HEK293 (cell line): ENCODE data around the gene THAP11.
A peak's percentile ranks its signal among the peaks of the same experiment; 100 is the strongest.

Experiments used
- KLF16 ChIP-seq: fragments of 450-650 bp; formaldehyde crosslinking; IDR thresholded peaks from 2 replicates; pipeline ENCODE4 v1.5.1; 2017; ENCODE audit warnings: missing biosample characterization, missing genetic modification characterization
- PRDM10 ChIP-seq: fragments of 450-650 bp; formaldehyde crosslinking; IDR thresholded peaks from 2 replicates; pipeline ENCODE4 v1.5.1; 2016; ENCODE audit warnings: missing biosample characterization, missing genetic modification characterization
- SP3 ChIP-seq: fragments of 450-650 bp; formaldehyde crosslinking; IDR thresholded peaks from 2 replicates; pipeline ENCODE4 v1.5.1; 2016; ENCODE audit warnings: missing biosample characterization, missing genetic modification characterization
- TRIM28 ChIP-seq: IDR thresholded peaks from 2 replicates; pipeline ENCODE4 v1.6.1; 2011; ENCODE audit warnings: low read length, control low read depth, borderline replicate concordance
- ZBTB21 ChIP-seq: fragments of 450-650 bp; formaldehyde crosslinking; IDR thresholded peaks from 2 replicates; pipeline ENCODE4 v1.5.1; 2017; ENCODE audit warnings: missing biosample characterization, missing genetic modification characterization
- ZBTB8A ChIP-seq: fragments of 450-650 bp; formaldehyde crosslinking; IDR thresholded peaks from 2 replicates; pipeline ENCODE4 v1.5.1; 2016; ENCODE audit warnings: missing biosample characterization, missing genetic modification characterization
- ZNF112 ChIP-seq: fragments of 450-650 bp; formaldehyde crosslinking; IDR thresholded peaks from 2 replicates; pipeline ENCODE4 v1.5.0; 2017; ENCODE audit warnings: missing biosample characterization, missing genetic modification characterization
- ZNF121 ChIP-seq: fragments of 450-650 bp; formaldehyde crosslinking; IDR thresholded peaks from 2 replicates; pipeline ENCODE4 v1.5.1; 2016; ENCODE audit warnings: missing biosample characterization, missing genetic modification characterization
- ZNF138 ChIP-seq: fragments of 450-650 bp; formaldehyde crosslinking; IDR thresholded peaks from 2 replicates; pipeline ENCODE4 v1.5.1; 2016; ENCODE audit warnings: missing biosample characterization, missing genetic modification characterization, borderline replicate concordance
- ZNF2 ChIP-seq: fragments of 450-650 bp; formaldehyde crosslinking; IDR thresholded peaks from 2 replicates; pipeline ENCODE4 v1.5.1; 2016; ENCODE audit warnings: missing biosample characterization, missing genetic modification characterization
- ZNF24 ChIP-seq: fragments of 450-650 bp; formaldehyde crosslinking; IDR thresholded peaks from 2 replicates; pipeline ENCODE4 v1.5.1; 2016; ENCODE audit warnings: missing biosample characterization, missing genetic modification characterization
- ZNF324 ChIP-seq: fragments of 450-650 bp; formaldehyde crosslinking; IDR thresholded peaks from 2 replicates; pipeline ENCODE4 v1.5.1; 2016; ENCODE audit warnings: missing biosample characterization, missing genetic modification characterization
- ZNF335 ChIP-seq: fragments of 450-650 bp; formaldehyde crosslinking; conservative IDR thresholded peaks from 2 replicates; pipeline ENCODE4 v1.5.1; 2016; ENCODE audit warnings: missing biosample characterization, missing genetic modification characterization
- ZNF561 ChIP-seq: fragments of 450-650 bp; IDR thresholded peaks from 2 replicates; pipeline ENCODE4 v1.5.1; 2018; ENCODE audit warnings: missing biosample characterization, missing genetic modification characterization, borderline replicate concordance
- ZNF621 ChIP-seq: fragments of 450-650 bp; formaldehyde crosslinking; IDR thresholded peaks from 2 replicates; pipeline ENCODE4 v1.5.1; 2017; ENCODE audit warnings: missing biosample characterization, missing genetic modification characterization
- ZNF623 ChIP-seq: fragments of 450-650 bp; formaldehyde crosslinking; IDR thresholded peaks from 2 replicates; pipeline ENCODE4 v1.5.1; 2016; ENCODE audit warnings: missing biosample characterization, missing genetic modification characterization
- ZNF677 ChIP-seq: fragments of 450-650 bp; IDR thresholded peaks from 2 replicates; pipeline ENCODE4 v1.5.0; 2018; ENCODE audit warnings: missing biosample characterization, mild to moderate bottlenecking, missing genetic modification characterization, moderate library complexity
- ZNF76 ChIP-seq: fragments of 450-650 bp; formaldehyde crosslinking; IDR thresholded peaks from 2 replicates; pipeline ENCODE4; 2016; ENCODE audit warnings: low read depth, missing biosample characterization, missing genetic modification characterization, borderline replicate concordance
- ZSCAN16 ChIP-seq: fragments of 450-650 bp; formaldehyde crosslinking; IDR thresholded peaks from 2 replicates; pipeline ENCODE4 v1.5.1; 2016; ENCODE audit warnings: missing biosample characterization, missing genetic modification characterization
- TF ChIP-seq, protein P1 (sequence below): fragments of 450-650 bp; formaldehyde crosslinking; optimal IDR thresholded peaks from 2 replicates; pipeline ENCODE3; 2016; ENCODE audit warnings: missing biosample characterization, mild to moderate bottlenecking, missing genetic modification characterization
- TF ChIP-seq, protein P2 (sequence below): fragments of 450-650 bp; formaldehyde crosslinking; IDR thresholded peaks from 2 replicates; pipeline ENCODE4 v1.5.1; 2016; ENCODE audit warnings: missing biosample characterization, missing genetic modification characterization
- TF ChIP-seq, protein P3 (sequence below): fragments of 450-650 bp; formaldehyde crosslinking; IDR thresholded peaks from 2 replicates; pipeline ENCODE4 v1.5.1; 2016; ENCODE audit warnings: missing biosample characterization, missing genetic modification characterization, borderline replicate concordance

Gene THAP11

GRCh38 chr16:67841816-67842508, at the start of gene THAP11 (continued):
- TF ChIP-seq ZNF24 (tag by site-specific recombination) = no peak
- peak; percentile 80 for TF ChIP-seq KLF16 (tag by site-specific recombination)
- no peak for TF ChIP-seq ZSCAN16 (tag by site-specific recombination)
- TF ChIP-seq, protein P1, sequence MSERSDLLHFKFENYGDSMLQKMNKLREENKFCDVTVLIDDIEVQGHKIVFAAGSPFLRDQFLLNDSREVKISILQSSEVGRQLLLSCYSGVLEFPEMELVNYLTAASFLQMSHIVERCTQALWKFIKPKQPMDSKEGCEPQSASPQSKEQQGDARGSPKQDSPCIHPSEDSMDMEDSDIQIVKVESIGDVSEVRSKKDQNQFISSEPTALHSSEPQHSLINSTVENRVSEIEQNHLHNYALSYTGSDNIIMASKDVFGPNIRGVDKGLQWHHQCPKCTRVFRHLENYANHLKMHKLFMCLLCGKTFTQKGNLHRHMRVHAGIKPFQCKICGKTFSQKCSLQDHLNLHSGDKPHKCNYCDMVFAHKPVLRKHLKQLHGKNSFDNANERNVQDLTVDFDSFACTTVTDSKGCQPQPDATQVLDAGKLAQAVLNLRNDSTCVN = peak; percentile 53
- peak; percentile 97 for TF ChIP-seq ZNF76 (tag by site-specific recombination)
- TF ChIP-seq, protein P2, sequence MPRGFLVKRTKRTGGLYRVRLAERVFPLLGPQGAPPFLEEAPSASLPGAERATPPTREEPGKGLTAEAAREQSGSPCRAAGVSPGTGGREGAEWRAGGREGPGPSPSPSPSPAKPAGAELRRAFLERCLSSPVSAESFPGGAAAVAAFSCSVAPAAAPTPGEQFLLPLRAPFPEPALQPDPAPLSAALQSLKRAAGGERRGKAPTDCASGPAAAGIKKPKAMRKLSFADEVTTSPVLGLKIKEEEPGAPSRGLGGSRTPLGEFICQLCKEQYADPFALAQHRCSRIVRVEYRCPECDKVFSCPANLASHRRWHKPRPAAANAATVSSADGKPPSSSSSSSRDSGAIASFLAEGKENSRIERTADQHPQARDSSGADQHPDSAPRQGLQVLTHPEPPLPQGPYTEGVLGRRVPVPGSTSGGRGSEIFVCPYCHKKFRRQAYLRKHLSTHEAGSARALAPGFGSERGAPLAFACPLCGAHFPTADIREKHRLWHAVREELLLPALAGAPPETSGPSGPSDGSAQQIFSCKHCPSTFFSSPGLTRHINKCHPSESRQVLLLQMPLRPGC (tag by site-specific recombination) = no peak
- TF ChIP-seq ZNF2 (tag by site-specific recombination) = peak; percentile 95
- no peak for TF ChIP-seq ZNF121 (tag by site-specific recombination)
- no peak for TF ChIP-seq ZNF621 (tag by site-specific recombination)
- TF ChIP-seq ZBTB21 (tag by site-specific recombination) = no peak; the same call in 1 of the 2 replicates
- TF ChIP-seq ZNF324 (tag by site-specific recombination) = 0 out of 2 replicates have a peak, but pooled peaks have one; percentile 65
- 0 out of 2 replicates have a peak, but pooled peaks have one; percentile 31 for TF ChIP-seq TRIM28
- TF ChIP-seq ZNF561 (tag by site-specific recombination) = peak; percentile 74; the same call in 1 of the 2 replicates
- TF ChIP-seq ZBTB8A (tag by site-specific recombination) = peak; percentile 56
- TF ChIP-seq, protein P3, sequence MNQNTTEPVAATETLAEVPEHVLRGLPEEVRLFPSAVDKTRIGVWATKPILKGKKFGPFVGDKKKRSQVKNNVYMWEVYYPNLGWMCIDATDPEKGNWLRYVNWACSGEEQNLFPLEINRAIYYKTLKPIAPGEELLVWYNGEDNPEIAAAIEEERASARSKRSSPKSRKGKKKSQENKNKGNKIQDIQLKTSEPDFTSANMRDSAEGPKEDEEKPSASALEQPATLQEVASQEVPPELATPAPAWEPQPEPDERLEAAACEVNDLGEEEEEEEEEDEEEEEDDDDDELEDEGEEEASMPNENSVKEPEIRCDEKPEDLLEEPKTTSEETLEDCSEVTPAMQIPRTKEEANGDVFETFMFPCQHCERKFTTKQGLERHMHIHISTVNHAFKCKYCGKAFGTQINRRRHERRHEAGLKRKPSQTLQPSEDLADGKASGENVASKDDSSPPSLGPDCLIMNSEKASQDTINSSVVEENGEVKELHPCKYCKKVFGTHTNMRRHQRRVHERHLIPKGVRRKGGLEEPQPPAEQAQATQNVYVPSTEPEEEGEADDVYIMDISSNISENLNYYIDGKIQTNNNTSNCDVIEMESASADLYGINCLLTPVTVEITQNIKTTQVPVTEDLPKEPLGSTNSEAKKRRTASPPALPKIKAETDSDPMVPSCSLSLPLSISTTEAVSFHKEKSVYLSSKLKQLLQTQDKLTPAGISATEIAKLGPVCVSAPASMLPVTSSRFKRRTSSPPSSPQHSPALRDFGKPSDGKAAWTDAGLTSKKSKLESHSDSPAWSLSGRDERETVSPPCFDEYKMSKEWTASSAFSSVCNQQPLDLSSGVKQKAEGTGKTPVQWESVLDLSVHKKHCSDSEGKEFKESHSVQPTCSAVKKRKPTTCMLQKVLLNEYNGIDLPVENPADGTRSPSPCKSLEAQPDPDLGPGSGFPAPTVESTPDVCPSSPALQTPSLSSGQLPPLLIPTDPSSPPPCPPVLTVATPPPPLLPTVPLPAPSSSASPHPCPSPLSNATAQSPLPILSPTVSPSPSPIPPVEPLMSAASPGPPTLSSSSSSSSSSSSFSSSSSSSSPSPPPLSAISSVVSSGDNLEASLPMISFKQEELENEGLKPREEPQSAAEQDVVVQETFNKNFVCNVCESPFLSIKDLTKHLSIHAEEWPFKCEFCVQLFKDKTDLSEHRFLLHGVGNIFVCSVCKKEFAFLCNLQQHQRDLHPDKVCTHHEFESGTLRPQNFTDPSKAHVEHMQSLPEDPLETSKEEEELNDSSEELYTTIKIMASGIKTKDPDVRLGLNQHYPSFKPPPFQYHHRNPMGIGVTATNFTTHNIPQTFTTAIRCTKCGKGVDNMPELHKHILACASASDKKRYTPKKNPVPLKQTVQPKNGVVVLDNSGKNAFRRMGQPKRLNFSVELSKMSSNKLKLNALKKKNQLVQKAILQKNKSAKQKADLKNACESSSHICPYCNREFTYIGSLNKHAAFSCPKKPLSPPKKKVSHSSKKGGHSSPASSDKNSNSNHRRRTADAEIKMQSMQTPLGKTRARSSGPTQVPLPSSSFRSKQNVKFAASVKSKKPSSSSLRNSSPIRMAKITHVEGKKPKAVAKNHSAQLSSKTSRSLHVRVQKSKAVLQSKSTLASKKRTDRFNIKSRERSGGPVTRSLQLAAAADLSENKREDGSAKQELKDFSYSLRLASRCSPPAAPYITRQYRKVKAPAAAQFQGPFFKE (tag by site-specific recombination) = no peak
- TF ChIP-seq ZNF138 (tag by site-specific recombination) = no peak
- TF ChIP-seq ZNF335 (tag by site-specific recombination) = peak; percentile 99
- TF ChIP-seq ZNF677 (tag by site-specific recombination) = 0 out of 2 replicates have a peak, but pooled peaks have one; percentile 46
- TF ChIP-seq ZNF112 (tag by site-specific recombination) = no peak
- peak; percentile 8; the same call in 1 of the 2 replicates for TF ChIP-seq PRDM10
- peak; percentile 96 for TF ChIP-seq SP3 (tag by site-specific recombination)
- TF ChIP-seq ZNF623 (tag by site-specific recombination) = 0 out of 2 replicates have a peak, but pooled peaks have one; percentile 3
